Fibroblast of mammary gland (primary cell): ENCODE data around the gene ARMC6.
A peak's percentile ranks its signal among the peaks of the same experiment; 100 is the strongest.

Experiments
- DNase-seq: peaks from one replicate; pipeline ENCODE4 v3.0.0-alpha.2; 2010; ENCODE audit warnings: low read depth
- H3K4me3 ChIP-seq: 2 replicates; pipeline ENCODE4 v1.5.1; 2011; ENCODE audit warnings: low read depth, mild to moderate bottlenecking, low read length, moderate library complexity; ENCODE audit not compliant: control insufficient read depth
- CTCF ChIP-seq: conservative IDR thresholded peaks from 2 replicates; pipeline ENCODE4 v1.5.1; 2011; ENCODE audit warnings: low read depth, low read length, inconsistent platforms; ENCODE audit not compliant: control insufficient read depth, insufficient read depth

The ARMC6 gene

DNA sequence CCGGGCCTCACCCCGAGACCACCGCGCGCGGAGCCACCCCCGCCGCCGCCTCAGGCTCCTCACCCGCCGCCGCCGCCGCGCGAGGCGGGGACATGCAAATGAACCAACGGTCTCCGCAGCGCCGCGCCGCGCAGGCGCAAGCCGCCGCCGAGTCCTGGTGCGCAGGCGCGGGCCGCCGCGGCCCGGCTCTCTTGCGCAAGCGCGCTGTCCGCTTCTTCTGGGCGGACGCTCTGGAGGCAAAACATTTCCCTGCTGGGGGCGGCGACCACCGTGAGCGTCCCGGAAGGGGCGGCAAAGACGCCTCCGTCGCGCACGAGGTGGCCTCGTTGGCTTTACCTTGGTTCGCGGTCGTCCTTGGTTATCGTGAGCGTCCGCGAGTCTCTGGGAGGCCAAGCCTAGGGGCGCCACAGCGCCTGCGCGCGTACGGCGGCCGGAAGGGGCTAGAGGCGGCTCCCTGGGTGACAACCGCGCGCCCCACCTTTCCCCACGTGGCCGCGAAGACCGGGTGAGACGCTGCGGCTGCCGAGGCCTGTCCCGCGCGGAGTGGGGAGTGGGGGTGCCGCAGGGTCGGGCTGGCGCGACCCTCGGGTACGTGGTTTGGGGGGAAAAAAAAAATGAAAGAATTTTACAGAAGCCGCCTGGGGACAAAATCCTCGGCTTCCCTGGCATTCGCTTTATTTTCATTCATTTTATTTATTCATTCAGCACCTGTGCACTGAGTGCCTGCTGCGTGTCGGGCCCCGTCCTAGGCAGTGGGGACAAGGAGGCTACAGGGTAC, at the start of gene ARMC6, which contains the start of gene SUGP2:
Gene ARMC6, plus strand, starts transcription at position 178 of the 778 bp plus-strand sequence. CDS start 607 bp downstream, outside the sequence.
Gene SUGP2, minus strand, starts transcription at position 92 of the 778 bp plus-strand sequence. CDS start 2,446 bp downstream, outside the sequence.
- peak within 1 kb of the TSS; percentile 92 for H3K4me3 ChIP-seq
- no peak for TF ChIP-seq CTCF
- DNase-seq, result peak; percentile 79

DNA sequence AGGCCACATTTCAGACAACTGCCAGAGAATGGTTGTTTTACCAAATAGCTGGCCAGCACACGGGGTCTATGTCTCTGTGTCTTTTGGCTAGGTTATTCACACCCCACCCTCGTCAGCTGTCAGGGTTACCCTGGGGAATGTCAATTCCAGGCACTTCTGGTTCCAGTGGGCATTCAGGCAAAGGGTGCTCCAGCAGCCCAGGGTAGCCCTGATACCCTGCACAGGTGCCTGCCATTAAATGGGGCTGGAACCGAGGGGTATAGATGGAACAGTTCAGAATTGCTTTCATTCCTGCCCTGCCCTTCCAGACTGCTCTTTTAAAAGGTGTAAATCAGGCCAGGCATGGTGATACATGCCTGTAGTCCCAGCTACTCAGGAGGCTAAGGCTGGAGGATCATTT, 49.2 kb upstream of the ARMC6 start:
- DNase-seq, result no peak
- no peak for TF ChIP-seq CTCF
- H3K4me3 ChIP-seq, result no peak overlapping the region

DNA sequence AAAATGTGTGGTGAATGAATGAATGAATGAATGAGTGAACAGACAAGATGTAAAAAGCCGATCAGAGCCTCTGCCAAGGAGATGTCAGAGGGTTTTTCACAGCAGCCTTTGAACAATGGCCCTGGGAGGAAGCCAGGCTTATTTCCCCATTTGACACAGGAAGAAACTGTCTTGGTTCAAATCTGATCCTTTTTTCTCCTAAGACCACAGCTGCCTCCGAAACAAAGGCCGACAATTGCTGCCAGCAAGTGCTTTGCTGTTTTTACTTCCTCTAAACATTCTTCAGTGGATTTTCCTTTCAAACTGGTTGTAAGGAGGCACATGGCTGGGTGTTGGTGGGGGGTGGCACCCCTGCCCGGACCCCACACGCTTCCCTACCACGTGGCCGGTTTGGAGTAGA, 48.1 kb upstream of the ARMC6 start:
- no peak for TF ChIP-seq CTCF
- H3K4me3 ChIP-seq, result no peak overlapping the region
- DNase-seq, result no peak

DNA sequence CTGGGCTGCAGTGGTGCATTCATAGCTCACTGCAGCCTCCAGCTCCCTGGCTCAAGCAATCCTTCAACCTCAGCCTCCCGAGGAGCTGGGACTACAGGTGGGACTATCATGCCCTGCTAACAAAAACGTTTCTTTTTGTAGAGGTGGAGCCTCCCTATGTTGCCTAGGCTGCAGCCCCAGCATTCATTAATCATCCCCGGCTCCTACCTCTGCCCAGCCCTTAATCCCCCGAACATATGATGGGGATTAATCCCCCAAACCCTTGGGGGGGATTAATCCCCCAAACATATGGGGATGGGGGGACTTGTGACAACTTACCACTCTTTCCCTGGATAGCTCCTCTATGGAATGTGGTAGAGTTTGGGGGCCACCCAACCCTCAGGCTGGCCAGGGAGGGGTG, 45.9 kb upstream of the ARMC6 start:
- no peak for DNase-seq
- no peak overlapping the region for H3K4me3 ChIP-seq

GRCh38 chr19:18989316-18989715, 44.1 kb upstream of the ARMC6 start:
- DNase-seq, result no peak
- H3K4me3 ChIP-seq, result no peak overlapping the region
- TF ChIP-seq CTCF, result no peak

More for the DNA sequence above, 45.9 kb upstream of the ARMC6 start:
- TF ChIP-seq CTCF, result no peak

DNA sequence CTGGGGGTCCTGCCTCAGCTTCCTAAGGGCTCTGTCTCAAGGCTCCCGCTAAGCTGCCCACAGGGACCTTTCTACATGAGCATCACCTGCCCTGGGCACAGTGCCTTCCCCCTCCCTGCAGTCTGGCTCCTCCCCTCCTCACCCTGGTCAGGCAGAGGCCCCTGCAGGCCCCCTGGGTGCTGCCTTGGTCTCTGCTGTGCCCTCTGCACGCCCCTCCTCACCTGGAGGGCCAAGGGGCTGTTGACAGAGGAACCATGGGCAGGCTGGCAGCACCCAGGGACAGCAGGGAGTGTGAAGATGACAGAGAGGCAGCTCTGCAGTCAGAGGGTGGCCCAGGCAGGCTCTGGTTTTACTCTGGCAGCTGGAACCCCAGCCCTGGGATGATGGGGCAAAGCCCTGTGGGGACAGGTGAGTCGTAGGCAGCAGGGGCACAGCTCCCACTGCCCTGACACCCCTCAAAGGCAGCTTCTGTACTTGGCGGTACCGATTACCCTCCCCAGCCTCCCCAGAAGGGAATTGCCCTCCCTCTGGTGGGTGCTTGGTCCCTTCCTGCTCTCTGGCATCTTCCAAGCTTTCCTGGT, 43.2 kb upstream of the ARMC6 start:
- H3K4me3 ChIP-seq, result no peak overlapping the region
- no peak for TF ChIP-seq CTCF
- DNase-seq, result no peak
